GM19452 (cell line): ENCODE measurements around the gene C1orf167.

Source experiments
- ATAC-seq: cut with Tn5 transposase; IDR thresholded peaks from one replicate; pipeline ENCODE4 v1.9.1; 2021; ENCODE audit not compliant: unreplicated experiment

The C1orf167 gene

GRCh38 chr1:11828511-11828910 lies 66.5 kb downstream of the C1orf167 start:
- no peak for ATAC-seq

DNA sequence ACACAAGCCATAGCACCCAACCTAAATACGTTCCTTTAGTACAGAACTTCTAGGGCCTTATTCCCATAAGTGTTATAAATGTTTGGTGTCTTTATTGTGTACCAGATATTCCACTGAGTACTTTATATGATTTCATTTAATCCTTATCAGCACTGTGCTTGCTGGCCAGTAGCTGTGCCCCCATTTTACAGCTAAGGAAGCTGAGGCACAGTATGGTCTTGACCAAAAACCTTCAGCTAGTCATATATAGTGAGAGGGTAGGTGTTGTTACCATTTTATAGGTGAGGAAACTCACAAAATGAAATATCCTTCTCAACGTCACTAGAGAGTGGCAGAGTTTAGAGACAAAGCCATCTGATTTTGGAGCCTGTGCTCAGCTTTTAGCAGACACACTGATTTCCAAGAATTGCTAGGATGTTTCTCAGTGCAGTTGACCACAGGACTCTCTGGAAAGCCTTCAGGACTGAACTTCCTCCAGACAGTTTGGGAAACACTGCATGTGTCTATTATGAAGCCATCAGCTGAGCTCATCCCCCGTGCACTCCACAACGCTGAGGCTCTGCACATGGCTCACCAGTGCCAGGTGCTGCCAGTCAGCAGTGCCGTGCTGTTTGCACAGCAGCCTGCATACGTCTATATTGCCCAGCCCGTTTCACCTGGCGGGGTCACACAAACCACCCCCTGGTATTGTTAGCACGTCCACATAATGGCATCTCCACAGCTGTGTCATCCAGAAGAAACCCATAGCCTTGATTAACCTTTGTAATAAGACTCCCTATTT lies 70.1 kb downstream of the C1orf167 start:
- ATAC-seq = no peak

GRCh38 chr1:11833497-11833896 lies 71.5 kb downstream of the C1orf167 start:
- ATAC-seq = no peak

- no peak for ATAC-seq
Observed at GRCh38 chr1:11833900-11834299, 71.9 kb downstream of the C1orf167 start.

DNA sequence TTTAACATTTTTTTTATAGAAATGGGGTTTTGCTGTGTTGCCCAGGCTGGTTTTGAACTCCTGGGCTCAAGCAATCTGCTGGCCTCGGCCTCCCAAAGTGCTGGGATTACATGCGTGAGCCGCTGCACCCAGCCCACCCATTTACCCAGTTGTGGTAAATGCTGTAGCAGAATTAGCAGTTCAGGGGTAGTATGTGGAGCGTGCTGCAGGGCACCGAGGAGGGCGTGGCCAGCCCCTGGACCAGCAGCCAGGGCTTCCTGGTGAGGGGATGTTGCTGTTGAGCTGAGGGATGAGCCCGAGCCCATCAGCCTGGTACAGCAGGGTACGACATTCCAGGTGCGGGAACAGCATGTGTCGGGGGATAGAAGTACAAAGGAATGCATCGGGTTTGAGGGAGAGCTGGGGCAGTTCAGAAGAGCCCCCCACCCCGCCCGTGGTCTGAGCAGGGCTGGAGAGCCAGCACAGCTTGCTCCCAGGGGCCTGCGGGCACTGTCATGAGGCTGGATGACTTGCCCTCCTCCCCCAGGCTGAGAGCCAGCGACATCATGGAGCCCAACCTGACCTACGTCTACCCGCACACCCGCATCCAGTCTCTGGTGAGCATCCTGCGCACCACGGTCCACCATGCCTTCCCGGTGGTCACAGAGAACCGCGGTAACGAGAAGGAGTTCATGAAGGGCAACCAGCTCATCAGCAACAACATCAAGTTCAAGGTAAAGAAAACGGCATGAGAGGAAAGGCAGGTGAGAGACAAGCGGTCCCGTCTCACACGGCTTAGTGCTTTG lies 73.6 kb downstream of the C1orf167 start:
- ATAC-seq = no peak

- no peak for ATAC-seq
Observed at GRCh38 chr1:11836955-11837766, 75.2 kb downstream of the C1orf167 start.

DNA sequence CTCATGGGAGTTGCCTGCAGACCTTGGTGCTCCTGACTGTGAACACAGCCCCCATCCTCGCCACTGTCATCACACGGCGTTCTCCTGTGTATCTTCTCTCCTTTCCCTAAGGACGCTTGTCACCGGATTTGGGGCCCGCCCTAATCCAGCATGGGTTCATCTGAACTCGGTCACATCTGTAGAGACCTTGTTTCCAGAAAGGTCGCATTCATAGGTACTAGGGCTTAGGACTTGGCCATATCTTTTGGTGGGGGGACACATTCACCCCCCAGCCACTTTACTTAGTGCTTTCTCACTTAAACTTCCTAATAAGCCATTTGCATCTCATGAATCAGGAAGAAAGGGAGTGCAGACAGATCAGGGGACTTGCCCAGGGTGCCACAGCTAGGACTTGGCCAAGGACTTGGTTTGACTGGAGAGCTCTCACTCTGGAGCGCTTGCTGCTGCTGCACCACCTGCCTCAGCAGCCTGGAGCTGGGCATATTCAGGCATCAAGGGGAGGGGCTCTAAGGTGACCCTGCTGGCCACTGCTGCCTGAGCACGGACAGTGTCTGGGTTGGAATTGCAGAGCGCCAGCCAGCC lies 75.9 kb downstream of the C1orf167 start:
- no peak for ATAC-seq

DNA sequence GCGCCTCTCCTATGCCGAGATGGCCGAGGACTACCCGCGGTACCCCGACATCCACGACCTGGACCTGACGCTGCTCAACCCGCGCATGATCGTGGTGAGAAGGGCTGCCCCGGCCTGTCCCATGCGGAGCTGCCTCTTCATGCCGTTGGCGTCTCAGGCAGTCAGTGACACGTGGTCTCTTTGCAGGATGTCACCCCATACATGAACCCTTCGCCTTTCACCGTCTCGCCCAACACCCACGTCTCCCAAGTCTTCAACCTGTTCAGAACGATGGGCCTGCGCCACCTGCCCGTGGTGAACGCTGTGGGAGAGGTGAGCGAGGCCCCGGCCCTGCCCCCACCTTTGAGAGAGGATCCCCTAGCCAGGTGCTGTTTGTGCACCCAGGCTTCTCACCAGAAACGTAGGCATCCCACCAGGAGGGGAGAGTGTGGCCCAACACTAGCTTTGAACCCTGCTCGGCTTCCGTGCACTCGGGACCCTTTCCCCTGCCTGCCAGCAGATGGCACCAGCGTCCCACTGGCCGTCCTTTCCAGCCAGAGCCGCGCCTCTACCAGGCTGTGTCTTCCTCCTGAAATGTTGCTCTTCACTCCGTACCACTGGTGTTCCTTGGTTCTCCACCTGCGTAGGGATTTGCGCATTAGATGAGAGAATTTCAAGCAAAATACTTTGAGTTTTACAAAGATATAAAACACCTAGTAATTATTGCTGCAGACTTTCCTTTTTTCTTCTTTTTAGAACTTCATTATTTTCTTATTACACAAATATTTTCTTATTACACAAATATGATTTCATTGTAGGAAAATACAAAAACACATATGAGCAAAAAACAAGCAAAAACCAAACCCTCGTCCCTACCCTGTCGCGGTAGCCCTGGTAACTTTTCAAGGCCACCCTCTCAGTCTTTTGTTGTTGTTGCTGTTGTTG lies 76.6 kb downstream of the C1orf167 start:
- ATAC-seq = no peak
